Gastrocnemius medialis (tissue), 4 donors: ENCODE measurements around the gene APOC3.

ENCODE experiments used
- CTCF ChIP-seq, 5 experiments: fragments of 450-650 bp in 3 of 5; fragments of 200-600 bp in 2 of 5; sonication (generic) in 2 of 5; IDR thresholded peaks in 4 of 5; conservative IDR thresholded peaks in 1 of 5; 1 replicate in 4 of 5; 2 replicates in 1 of 5; pipeline ENCODE4 v1.5.1; 2016 to 2019; ENCODE audit warnings: antibody characterized with exemption in 5 of 5, mild to moderate bottlenecking in 3 of 5, moderate library complexity in 3 of 5
- POLR2A ChIP-seq, 2 donors: fragments of 450-650 bp; IDR thresholded peaks; one replicate each; pipeline ENCODE4 v1.6.1; 2017; ENCODE audit warnings: antibody characterized with exemption in 2 of 2, mild to moderate bottlenecking in 2 of 2, moderate library complexity in 2 of 2

- TF ChIP-seq CTCF (IDR thresholded peaks at IDR 0.05 in 4 of 5, conservative IDR thresholded peaks at IDR 0.05 in 1 of 5) (no peak), POLR2A (IDR thresholded peaks at IDR 0.05) (no peak)
These were observed 28.2 kb downstream of the APOC3 start for GRCh38 chr11:116857936-116858335.
